ENCODE measurements around the gene IYD.

- TF ChIP-seq JUNB (IDR thresholded peaks at IDR 0.05), result no peak
- peak; percentile 51 for TF ChIP-seq CTCF (IDR thresholded peaks at IDR 0.05)
- no peak for TF ChIP-seq MAFK (IDR thresholded peaks at IDR 0.05; ENCODE audit: partially characterized antibody)
- TF ChIP-seq MYC (IDR thresholded peaks at IDR 0.05; ENCODE audit: borderline replicate concordance, low read length), result no peak
- no peak for TF ChIP-seq POLR2A (IDR thresholded peaks at IDR 0.05; ENCODE audit: low read length)
- TF ChIP-seq ZFP36 (IDR thresholded peaks at IDR 0.05; ENCODE audit: borderline replicate concordance, partially characterized antibody), result no peak
- TF ChIP-seq ESRRA (IDR thresholded peaks at IDR 0.05; ENCODE audit: borderline replicate concordance, low read length), result no peak
- no peak for TF ChIP-seq FOSL2 (IDR thresholded peaks at IDR 0.05)
- TF ChIP-seq FOSL2 (CRISPR knock-in tag; IDR thresholded peaks at IDR 0.05), result no peak
- TF ChIP-seq BHLHE40 (IDR thresholded peaks at IDR 0.05; ENCODE audit: low read depth, low read length), result no peak
- TF ChIP-seq MAZ (IDR thresholded peaks at IDR 0.05; ENCODE audit: borderline replicate concordance, low read depth, low read length), result no peak
Measured at GRCh38 chr6:150418827-150419594, 50.2 kb downstream of the IYD start.
